ENCODE data around the gene ENC1.

- TF ChIP-seq CTCF (IDR thresholded peaks at IDR 0.05) (no peak), EP300 (IDR thresholded peaks at IDR 0.05) (no peak), POLR2AphosphoS5 (IDR thresholded peaks at IDR 0.05) (no peak), POLR2A (IDR thresholded peaks at IDR 0.05) (no peak)
These were observed 30.0 kb upstream of the ENC1 start for GRCh38 chr5:74670396-74671038.

Measured in suprapubic skin (tissue), 4 donors.